Measurements from ENCODE around the gene CREB3L2.

GRCh38 chr7:137957887-137958286 lies 44.0 kb downstream of the CREB3L2 start:
- no peak for TF ChIP-seq AHR (CRISPR knock-in tag; IDR thresholded peaks at IDR 0.05)
- TF ChIP-seq FOXP4 (CRISPR knock-in tag; IDR thresholded peaks at IDR 0.05), result no peak
- no peak for TF ChIP-seq ZKSCAN1 (IDR thresholded peaks at IDR 0.05; ENCODE audit: low read length)
